Mesenchymal stem cell (in vitro differentiated cells and primary cell): Measurements from ENCODE around the gene SNAI3.

ENCODE experiments used
- DNase-seq: peaks from one replicate; pipeline ENCODE4 v3.0.0-alpha.2; 2013
- H2AFZ ChIP-seq: one replicate; pipeline ENCODE4 v1.6.1; 2013; ENCODE audit warnings: low read depth, mild to moderate bottlenecking, control low read depth, inconsistent platforms, low read length, moderate library complexity
- H2AK5ac ChIP-seq: 2 replicates; pipeline ENCODE4 v1.6.1; 2013; ENCODE audit warnings: low read length, moderate library complexity, mild to moderate bottlenecking, inconsistent platforms; ENCODE audit not compliant: severe bottlenecking
- H2BK120ac ChIP-seq: one replicate; pipeline ENCODE4 v1.6.1; 2013; ENCODE audit warnings: low read depth, mild to moderate bottlenecking, inconsistent platforms, low read length, moderate library complexity
- H2BK12ac ChIP-seq, 2 experiments: one replicate each; pipeline ENCODE4 v1.6.1; 2013; ENCODE audit warnings: inconsistent platforms in 2 of 2, low read length in 2 of 2, mild to moderate bottlenecking in 2 of 2, moderate library complexity in 2 of 2, control low read depth in 1 of 2
- H2BK15ac ChIP-seq: one replicate; pipeline ENCODE4 v1.6.1; 2013; ENCODE audit warnings: mild to moderate bottlenecking, low read depth, inconsistent platforms; ENCODE audit not compliant: poor library complexity, severe bottlenecking
- H2BK5ac ChIP-seq: 2 replicates; pipeline ENCODE4 v1.6.1; 2013; ENCODE audit warnings: low read depth, mild to moderate bottlenecking, low read length, control low read depth, inconsistent platforms; ENCODE audit not compliant: poor library complexity, severe bottlenecking
- H3K14ac ChIP-seq, 2 experiments: one replicate each; pipeline ENCODE4 v1.6.1; 2013; ENCODE audit warnings: inconsistent platforms in 2 of 2, low read length in 2 of 2, control low read depth in 1 of 2, mild to moderate bottlenecking in 1 of 2, moderate library complexity in 1 of 2
- H3K18ac ChIP-seq, 2 experiments: one replicate each; pipeline ENCODE4 v1.6.1; 2013; ENCODE audit warnings: inconsistent platforms in 2 of 2, low read length in 2 of 2, control low read depth in 1 of 2, low read depth in 1 of 2, mild to moderate bottlenecking in 1 of 2
- H3K23ac ChIP-seq, 2 experiments: one replicate each; pipeline ENCODE4 v1.6.1; 2013; ENCODE audit warnings: inconsistent platforms in 2 of 2, low read length in 2 of 2, mild to moderate bottlenecking in 2 of 2, moderate library complexity in 2 of 2, control low read depth in 1 of 2
- H3K27ac ChIP-seq: 2 replicates; pipeline ENCODE4 v1.5.1; 2013; ENCODE audit warnings: mild to moderate bottlenecking, moderate library complexity, low read length, control low read depth, inconsistent platforms; ENCODE audit not compliant: poor library complexity, severe bottlenecking
- H3K27me3 ChIP-seq, 2 experiments: 2 replicates each; pipeline versions ENCODE4 v1.6.1 to v1.7.0; 2013; ENCODE audit warnings: low read length in 2 of 2, mild to moderate bottlenecking in 2 of 2, moderate library complexity in 2 of 2, control low read depth in 1 of 2, inconsistent platforms in 1 of 2; ENCODE audit not compliant: control insufficient read depth in 1 of 2, insufficient read depth in 1 of 2
- H3K36me3 ChIP-seq, 2 experiments: 2 replicates each; pipeline versions ENCODE4 v1.6.1 to v1.7.0; 2013; ENCODE audit warnings: low read length in 2 of 2, control low read depth in 1 of 2, inconsistent platforms in 1 of 2, low read depth in 1 of 2, mild to moderate bottlenecking in 1 of 2; ENCODE audit not compliant: insufficient read depth in 2 of 2, control insufficient read depth in 1 of 2
- H3K4ac ChIP-seq, 2 experiments: one replicate each; pipeline ENCODE4 v1.6.1; 2013; ENCODE audit warnings: inconsistent platforms in 2 of 2, low read length in 2 of 2, mild to moderate bottlenecking in 2 of 2, moderate library complexity in 2 of 2, control low read depth in 1 of 2, low read depth in 1 of 2
- H3K4me1 ChIP-seq: 2 replicates; pipeline ENCODE4 v1.6.1; 2013; ENCODE audit warnings: low read depth, low read length, control low read depth; ENCODE audit not compliant: control insufficient read depth, insufficient read depth
- H3K4me2 ChIP-seq: 2 replicates; pipeline ENCODE4 v1.6.1; 2013; ENCODE audit warnings: low read length, mild to moderate bottlenecking, inconsistent platforms; ENCODE audit not compliant: poor library complexity, severe bottlenecking
- H3K4me3 ChIP-seq, 2 experiments: 2 replicates each; pipeline versions ENCODE4 v1.5.1 to v1.7.0; 2013; ENCODE audit warnings: low read length in 2 of 2, mild to moderate bottlenecking in 2 of 2, control low read depth in 1 of 2, low read depth in 1 of 2; ENCODE audit not compliant: insufficient read depth in 1 of 2
- H3K79me1 ChIP-seq: replicated peaks from 2 replicates; pipeline ENCODE4 v1.6.1; 2013; ENCODE audit warnings: mild to moderate bottlenecking, control low read depth, low read length, inconsistent platforms; ENCODE audit not compliant: poor library complexity, severe bottlenecking
- H3K9ac ChIP-seq: 2 replicates; pipeline ENCODE4 v1.7.0; 2013; ENCODE audit warnings: mild to moderate bottlenecking, low read length, moderate library complexity
- H3K9me3 ChIP-seq: 2 replicates; pipeline ENCODE4 v1.7.0; 2013; ENCODE audit warnings: mild to moderate bottlenecking, low read length; ENCODE audit not compliant: control insufficient read depth
- H4K8ac ChIP-seq: one replicate; pipeline ENCODE4 v1.6.1; 2013; ENCODE audit warnings: inconsistent platforms, mild to moderate bottlenecking, low read length, moderate library complexity
- H4K91ac ChIP-seq: one replicate; pipeline ENCODE4 v1.6.1; 2013; ENCODE audit warnings: mild to moderate bottlenecking, low read length, inconsistent platforms
- WGBS: methylation state at CpG from one replicate; pipeline ENCODE4 v1.1.7; 2013; ENCODE audit warnings: mixed read lengths; 5-methylcytosine and 5-hydroxymethylcytosine counted together

The SNAI3 gene

GRCh38 chr16:88681709-88682451, 4.4 kb downstream of the SNAI3 start:
- Histone ChIP-seq H2BK15ac (no peak overlapping the region), H2AFZ (no peak overlapping the region), H2BK12ac (no peak overlapping the region), H2BK5ac (no peak overlapping the region), H2BK120ac (no peak overlapping the region), H4K91ac (no peak overlapping the region), H3K79me1 (no peaks in the 10 kb centered on the region), H3K27me3 (peaks cover 48 to 62% of the 10 kb centered on the region in 2 experiments), H3K4ac (no peak overlapping the region), H3K23ac (no peak overlapping the region), H3K18ac (no peak overlapping the region), H3K9me3 (no peaks in the 10 kb centered on the region), H4K8ac (peak overlapping the region; percentile 63), H3K9ac (no peak overlapping the region), H3K4me1 (peaks cover 28% of the 10 kb centered on the region), H3K14ac (no peak overlapping the region), H3K4me2 (no peak overlapping the region), H2AK5ac (no peak overlapping the region), H3K27ac (no peak overlapping the region), H3K4me3 (no peak overlapping the region), H3K36me3 (peaks cover 0 to 5% of the 10 kb centered on the region in 2 experiments)
- WGBS: 85% methylated on average over 21 of the region's 21 CpGs
- no peak for DNase-seq

DNA sequence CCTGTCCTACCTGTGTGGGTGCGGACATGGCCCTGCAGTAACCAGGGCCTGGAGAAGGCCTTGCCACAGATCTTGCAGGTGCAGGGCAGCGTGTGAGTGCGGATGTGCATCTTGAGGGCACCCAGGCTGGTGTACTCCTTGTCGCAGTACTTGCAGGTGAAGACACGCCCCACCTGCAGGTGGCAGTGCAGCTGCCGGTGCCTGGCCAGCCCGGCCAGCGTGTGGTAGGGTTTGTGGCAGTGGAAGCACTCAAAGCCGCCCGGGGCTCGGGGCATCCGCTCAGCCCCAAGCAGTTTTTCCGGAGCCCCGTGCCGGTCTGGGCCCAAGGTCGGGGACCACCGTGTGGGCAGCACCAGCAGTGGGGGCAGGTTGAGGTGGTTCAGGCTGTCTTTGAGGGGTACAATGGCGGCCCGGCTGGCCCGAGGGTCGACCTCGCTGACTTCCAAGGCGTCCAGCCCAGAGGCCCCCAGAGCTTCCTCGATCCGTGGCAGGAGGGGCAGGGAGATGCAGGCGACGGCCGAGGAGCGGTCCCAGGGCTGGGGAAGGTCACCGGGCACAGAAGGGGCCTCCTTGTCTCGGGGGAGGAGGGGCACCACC, 5.1 kb downstream of the SNAI3 start:
- Histone ChIP-seq H3K18ac (no peak overlapping the region), H2BK5ac (no peak overlapping the region), H3K79me1 (no peaks in the 10 kb centered on the region), H3K36me3 (peaks cover 3 to 9% of the 10 kb centered on the region in 2 experiments), H3K4ac (no peak overlapping the region), H2AK5ac (no peak overlapping the region), H3K23ac (no peak overlapping the region), H3K4me3 (no peak overlapping the region), H4K8ac (no peak overlapping the region), H2AFZ (no peak overlapping the region), H2BK15ac (no peak overlapping the region), H2BK120ac (no peak overlapping the region), H3K9ac (no peak overlapping the region), H3K14ac (no peak overlapping the region), H2BK12ac (no peak overlapping the region), H3K4me1 (peaks cover 21% of the 10 kb centered on the region), H3K27ac (no peak overlapping the region), H4K91ac (no peak overlapping the region), H3K27me3 (peaks cover 45 to 67% of the 10 kb centered on the region in 2 experiments), H3K4me2 (no peak overlapping the region), H3K9me3 (no peaks in the 10 kb centered on the region)
- 79% methylated on average over 31 of the region's 31 CpGs for WGBS
- no peak for DNase-seq

DNA sequence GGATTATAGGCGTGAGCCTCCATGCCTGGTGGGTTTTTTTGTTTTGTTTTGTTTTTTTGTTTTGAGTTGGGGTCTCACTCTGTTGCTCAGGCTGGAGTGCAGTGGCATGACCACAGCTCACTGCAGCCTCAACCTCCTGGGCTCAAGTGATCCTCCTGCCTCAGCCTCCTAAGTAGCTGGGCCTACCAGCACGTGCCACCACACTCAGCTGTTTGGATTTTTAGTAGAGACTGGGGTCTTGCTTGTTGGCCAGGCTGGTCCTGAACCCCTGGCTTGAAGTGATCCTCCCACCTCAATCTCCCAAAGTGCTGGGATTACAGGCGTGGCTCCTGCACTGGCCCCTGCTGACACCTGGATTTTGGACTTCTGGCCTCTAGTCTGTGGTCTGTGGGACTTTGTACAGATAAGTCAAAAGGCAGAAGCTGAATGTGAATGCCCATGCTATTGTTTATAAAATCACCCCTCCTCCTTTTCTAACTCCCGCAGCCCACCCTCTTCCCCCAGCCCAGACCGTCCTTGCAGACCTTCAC, 5.7 kb downstream of the SNAI3 start:
- Histone ChIP-seq H3K27ac (no peak overlapping the region), H4K91ac (no peak overlapping the region), H3K4ac (no peak overlapping the region), H3K4me1 (peaks cover 15% of the 10 kb centered on the region), H3K27me3 (peaks cover 39 to 64% of the 10 kb centered on the region in 2 experiments), H3K4me2 (no peak overlapping the region), H3K18ac (no peak overlapping the region), H2BK5ac (no peak overlapping the region), H3K79me1 (no peaks in the 10 kb centered on the region), H3K23ac (no peak overlapping the region), H2AFZ (no peak overlapping the region), H4K8ac (no peak overlapping the region), H3K14ac (no peak overlapping the region), H2AK5ac (no peak overlapping the region), H3K36me3 (peaks cover 3 to 12% of the 10 kb centered on the region in 2 experiments), H2BK15ac (no peak overlapping the region), H2BK120ac (no peak overlapping the region), H3K9ac (no peak overlapping the region), H2BK12ac (no peak overlapping the region), H3K4me3 (no peak overlapping the region), H3K9me3 (no peaks in the 10 kb centered on the region)
- DNase-seq: no peak
- WGBS: 96% methylated on average over 3 of the region's 5 CpGs

- H3K4me2 ChIP-seq: no peak overlapping the region
- no peak overlapping the region for H2AK5ac ChIP-seq
- no peak overlapping the region for H3K4ac ChIP-seq
- no peak overlapping the region for H3K9ac ChIP-seq
- H4K8ac ChIP-seq: no peak overlapping the region
- H3K4me3 ChIP-seq: no peak overlapping the region
- H3K4me1 ChIP-seq: peaks cover 8% of the 10 kb centered on the region
- H4K91ac ChIP-seq: no peak overlapping the region
- H3K27ac ChIP-seq: no peak overlapping the region
- no peaks in the 10 kb centered on the region for H3K79me1 ChIP-seq
- 91% methylated on average over 32 of the region's 32 CpGs for WGBS
- H3K27me3 ChIP-seq: peaks cover 20 to 48% of the 10 kb centered on the region in 2 experiments
- no peak overlapping the region for H2BK12ac ChIP-seq
- no peak overlapping the region for H2AFZ ChIP-seq
- H3K9me3 ChIP-seq: no peaks in the 10 kb centered on the region
- H3K23ac ChIP-seq: no peak overlapping the region
- no peak overlapping the region for H2BK5ac ChIP-seq
- no peak overlapping the region for H2BK120ac ChIP-seq
- peaks cover 17 to 19% of the 10 kb centered on the region in 2 experiments for H3K36me3 ChIP-seq
- H3K14ac ChIP-seq: no peak overlapping the region
- H3K18ac ChIP-seq: no peak overlapping the region
- H2BK15ac ChIP-seq: no peak overlapping the region
- no peak for DNase-seq
Measured at GRCh38 chr16:88678224-88678979, 7.9 kb downstream of the SNAI3 start.
